ENCODE results near the gene MRPL4. TPM values are rescaled to one million over a fixed set of nuclear protein-coding genes. Genes with fewer than 3 reads are reported as not detected.

Gene MRPL4
- total and polyA plus RNA-seq, 10 of the 15 experiments (the other 5 are each of a cell fraction or from before 2014, with no cell fraction given), result 0.79 to 221 (median 112) TPM

GRCh38 chr19:10269333-10270179, 17.5 kb downstream of the MRPL4 start:
- no peaks in the 10 kb centered on the region for H3K27me3 ChIP-seq (replicated peaks in 1 of 2; ENCODE audit: control insufficient read depth in 2 of 2, insufficient read depth in 2 of 2, low read length in 1 of 2)
- H3K27ac ChIP-seq (ENCODE audit: control insufficient read depth, insufficient read depth), result peak overlapping the region; percentile 98
- no peaks in the 10 kb centered on the region; the same call in 1 of the 2 replicates for H3K4me1 ChIP-seq (ENCODE audit: control insufficient read depth, insufficient read depth, low read length)
- WGBS (ENCODE audit: insufficient coverage, insufficient replicate concordance, low lambda C conversion rate, missing lambda C conversion rate), result 2% methylated on average over 56 of the region's 59 CpGs
- BruUV-seq (replicated peaks), result no TSS peak
- ChIA-PET CTCF (interaction anchor here (0.5 to 11.2 kb wide), 20 partner anchors 10 to 337 kb away, joined by 3 to 370 read pairs (median 4); partner anchors contain the start of genes CDC37, ICAM4, ICAM5 and PDE4A), RAD21 (ENCODE audit: unreplicated experiment) (interaction anchor here (0.6 to 6.1 kb wide), 22 partner anchors 10 to 325 kb away, joined by 3 to 206 read pairs (median 6); partner anchors contain the start of genes CDC37, ICAM4, ICAM5 and MRPL4), POLR2A (interaction anchor here (0.5 to 4.7 kb wide), 18 partner anchors 9 to 168 kb away, joined by 3 to 108 read pairs (median 4); partner anchors contain the start of genes ICAM4, ICAM5 and TYK2), SMC1A (ENCODE audit: uncharacterized antibody, unreplicated experiment) (interaction anchor here (0.8 to 8.5 kb wide), 17 partner anchors 10 to 342 kb away, joined by 3 to 158 read pairs (median 6); partner anchors contain the start of genes ICAM4, ICAM5 and TYK2)
- FAIRE-seq (no peak), ATAC-seq (peak; percentile 55), DNase-seq (ENCODE audit: low read depth, low spot score) (no peak)
- H3K36me3 ChIP-seq (ENCODE audit: control insufficient read depth in 2 of 2, insufficient read depth in 2 of 2, low read length in 1 of 2), result peaks cover under 1 to 7% of the 10 kb centered on the region in 2 experiments; a peak in 3 of 4 replicates
- H3K4me3 ChIP-seq, result peak overlapping the region; percentile 92
- no peaks in the 10 kb centered on the region for H3K9me3 ChIP-seq (replicated peaks; ENCODE audit: control insufficient read depth, insufficient read depth, low read length)
- peak overlapping the region; percentile 99 for H3K4me2 ChIP-seq (ENCODE audit: control insufficient read depth, insufficient read depth)
- H2AFZ ChIP-seq (ENCODE audit: control insufficient read depth, low read depth, low read length), result peak overlapping the region; percentile 35
- peaks cover 43% of the 10 kb centered on the region for H3K79me2 ChIP-seq (ENCODE audit: control insufficient read depth, insufficient read depth, low read length)
- in situ Hi-C loops (cut with MboI) (loop anchor here (5.0 kb wide), 1 partner anchor 118 kb away; no protein-coding TSS in a partner anchor), intact Hi-C loops (cut with micrococcal nuclease; ENCODE audit: unreplicated experiment) (loop anchor here (1.0 to 5.0 kb wide), 3 partner anchors 63 to 120 kb away; partner anchors contain the start of genes RAVER1 and TYK2)
- H3K9ac ChIP-seq (ENCODE audit: control insufficient read depth, insufficient read depth, low read length), result peak overlapping the region; percentile 89
- H4K20me1 ChIP-seq (ENCODE audit: control insufficient read depth, insufficient read depth), result no peaks in the 10 kb centered on the region
- TF ChIP-seq MYB (IDR thresholded peaks at IDR 0.05; ENCODE audit: borderline replicate concordance, low read depth, low read length) (no peak), MTA2 (IDR thresholded peaks at IDR 0.05; ENCODE audit: low read depth) (peak; percentile 42; the same call in 1 of the 2 replicates), ZNF592 (IDR thresholded peaks at IDR 0.05) (0 out of 2 replicates have a peak, but pooled peaks have one; percentile 16), SMARCA5 (IDR thresholded peaks at IDR 0.05) (peak; percentile 97), FOXM1 (IDR thresholded peaks at IDR 0.05; ENCODE audit: low read depth, low read length) (no peak), ZNF24 (IDR thresholded peaks at IDR 0.05) (no peak), PRDM15 (CRISPR knock-in tag; IDR thresholded peaks at IDR 0.05) (no peak), TARDBP (IDR thresholded peaks at IDR 0.05; ENCODE audit: borderline replicate concordance) (peak; percentile 24; the same call in 1 of the 2 replicates), BCLAF1 (IDR thresholded peaks at IDR 0.05) (no peak), EZH2 (IDR thresholded peaks at IDR 0.05; ENCODE audit: borderline replicate concordance, control insufficient read depth, low read depth, low read length) (no peak)

Measured in GM12878 (cell line).